T-cell (primary cell): ENCODE data around the gene SNAI1. TPM values are rescaled to one million over a fixed set of nuclear protein-coding genes. Genes with fewer than 3 reads are reported as not detected.

ENCODE experiments used
- ATAC-seq, 4 experiments: fragments of 200-7000 bp in 3 of 4; fragments of 150-1000 bp in 1 of 4; cut with Tn5 transposase; replicated peaks in 1 of 4; 1 replicate in 3 of 4; 2 replicates in 1 of 4; pipeline ENCODE4 v1.10.0; 2021; ENCODE audit warnings: moderate library complexity in 3 of 4, mild to moderate bottlenecking in 2 of 4, moderate number of reproducible peaks in 1 of 4
- CTCF ChIA-PET, 2 donors: fragments of 300-600 bp; sonication (Branson Sonifier 250); formaldehyde crosslinking; loops; one replicate each; lab custom pipeline; 2022; ENCODE audit warnings: antibody characterized with exemption in 2 of 2; lab: Charles Lee
- POLR2A ChIA-PET, 2 donors: fragments of 300-600 bp; sonication (Branson Sonifier 250); formaldehyde crosslinking; loops; one replicate each; lab custom pipeline; 2022; ENCODE audit warnings: antibody characterized with exemption in 2 of 2; lab: Charles Lee
- DNase-seq, 35 experiments: peaks; one replicate each; pipeline versions ENCODE4 v3.0.0 to v3.0.0-alpha.2; 2013 to 2023
- H3K27ac ChIP-seq: one replicate; pipeline ENCODE4 v1.5.1; 2013; ENCODE audit warnings: low read length
- H3K27me3 ChIP-seq, 2 experiments: replicated peaks in 1 of 2; 1 replicate in 1 of 2; 2 replicates in 1 of 2; pipeline versions ENCODE4 v1.6.1 to v1.7.0; 2013; ENCODE audit warnings: low read length in 1 of 2, mixed read lengths in 1 of 2; ENCODE audit not compliant: control insufficient read depth in 2 of 2, insufficient read depth in 2 of 2; ENCODE audit errors: extremely low read depth in 1 of 2
- H3K36me3 ChIP-seq, 2 donors: 1 replicate in 1 of 2; 2 replicates in 1 of 2; pipeline versions ENCODE4 v1.6.1 to v1.7.0; 2013; ENCODE audit warnings: low read length in 1 of 2; ENCODE audit not compliant: control insufficient read depth in 2 of 2, insufficient read depth in 1 of 2; ENCODE audit errors: extremely low read depth in 1 of 2
- H3K4me1 ChIP-seq, 2 experiments: 1 replicate in 1 of 2; 2 replicates in 1 of 2; pipeline versions ENCODE4 v1.6.1 to v1.7.0; 2013; ENCODE audit warnings: low read length in 2 of 2, mixed read lengths in 1 of 2; ENCODE audit not compliant: insufficient read depth in 2 of 2, control insufficient read depth in 1 of 2; ENCODE audit errors: extremely low read depth in 1 of 2
- H3K4me3 ChIP-seq, 2 donors: 1 replicate in 1 of 2; 2 replicates in 1 of 2; pipeline versions ENCODE4 v1.5.1 to v1.7.0; 2013; ENCODE audit warnings: mild to moderate bottlenecking in 2 of 2, low read length in 1 of 2, moderate library complexity in 1 of 2; ENCODE audit not compliant: control insufficient read depth in 1 of 2; ENCODE audit errors: extremely low read depth in 1 of 2
- H3K9me3 ChIP-seq: 2 replicates; pipeline ENCODE4 v1.7.0; 2013
- H3K27ac Mint-ChIP-seq, 2 donors: one replicate each; pipeline ENCODE4 v1.8.0; 2020 to 2021; ENCODE audit warnings: mild to moderate bottlenecking in 2 of 2, mixed read lengths in 2 of 2
- H3K27me3 Mint-ChIP-seq, 2 donors: one replicate each; pipeline ENCODE4 v1.8.0; 2021 to 2022; ENCODE audit warnings: mixed read lengths in 2 of 2
- H3K36me3 Mint-ChIP-seq: one replicate; pipeline ENCODE4 v1.8.0; 2021; ENCODE audit warnings: mixed read lengths
- H3K4me1 Mint-ChIP-seq, 3 donors: one replicate each; pipeline ENCODE4 v1.8.0; 2020 to 2022; ENCODE audit warnings: mixed read lengths in 3 of 3, mild to moderate bottlenecking in 1 of 3
- H3K4me3 Mint-ChIP-seq, 3 donors: one replicate each; pipeline ENCODE4 v1.8.0; 2020 to 2022; ENCODE audit warnings: mild to moderate bottlenecking in 3 of 3, mixed read lengths in 3 of 3, moderate library complexity in 3 of 3
- H3K9me3 Mint-ChIP-seq, 3 donors: one replicate each; pipeline ENCODE4 v1.8.0; 2020 to 2022; ENCODE audit warnings: mixed read lengths in 3 of 3
- WGBS: methylation state at CpG from one replicate; pipeline ENCODE4 v1.1.5; 2013; ENCODE audit warnings: missing lambda C conversion rate; ENCODE audit not compliant: insufficient coverage; 5-methylcytosine and 5-hydroxymethylcytosine counted together
- total RNA-seq, 35 experiments: library from RNA in 6 of 35; stranded (reverse) in 6 of 35; fragments of 120-200 nt in 1 of 35; gene quantifications; one replicate each; pipeline versions ENCODE4 v1.2.1 to v1.2.4 and lab custom pipeline; 2013 to 2026

Gene SNAI1
- 1 to 10 TPM in 3 of 5 donors, under 1 TPM in 2; 0.95 to 3.1 (median 1.3) TPM for total RNA-seq
- total RNA-seq (2013): 0.50 TPM
- 0.30 to 15.6 (median 1.1) reads per million in 29 experiments for total RNA-seq (lab: John Stamatoyannopoulos, UW)

- Mint-ChIP-seq H3K36me3 (no peaks in the 10 kb centered on the region), H3K4me3 (peak within 1 kb of the TSS; percentile 62 to 73 (median 69)), H3K27me3 (peaks cover 0 to 3% of the 10 kb centered on the region in 2 donors), H3K9me3 (no peaks in the 10 kb centered on the region), H3K27ac (peak within 1 kb of the TSS; percentile 19 to 85), H3K4me1 (peaks cover 29 to 32% (median 31%) of the 10 kb centered on the region in 3 donors)
- CTCF ChIA-PET: interaction anchor here (0.6 to 4.9 kb wide), 8 partner anchors 87 to 879 kb away, joined by 3 to 51 read pairs (median 4); no protein-coding TSS in a partner anchor
- peaks cover 3 to 29% of the 10 kb centered on the region in 2 experiments for H3K4me1 ChIP-seq
- WGBS: 2% methylated on average over 70 of the region's 90 CpGs
- H3K9me3 ChIP-seq: no peaks in the 10 kb centered on the region
- POLR2A ChIA-PET: interaction anchor here in 1 of 2 donors (1.0 kb wide), 1 partner anchor 134 kb away, joined by 5 read pairs; no protein-coding TSS in a partner anchor
- ATAC-seq (peak; percentile 89 to 94 (median 92)), DNase-seq (peak; percentile 60 to 91 (median 80))
- no peaks in the 10 kb centered on the region for H3K36me3 ChIP-seq
- peaks cover 0 to 28% of the 10 kb centered on the region in 2 experiments for H3K27me3 ChIP-seq
- H3K4me3 ChIP-seq: peak within 1 kb of the TSS; percentile 45 to 51
- H3K27ac ChIP-seq: no peak within 1 kb of the TSS
Measured at GRCh38 chr20:49982346-49983122, at the start of gene SNAI1. Gene SNAI1, plus strand, starts transcription at chr20:49982980. Its CDS starts 80 bp downstream, at chr20:49983060.

DNA sequence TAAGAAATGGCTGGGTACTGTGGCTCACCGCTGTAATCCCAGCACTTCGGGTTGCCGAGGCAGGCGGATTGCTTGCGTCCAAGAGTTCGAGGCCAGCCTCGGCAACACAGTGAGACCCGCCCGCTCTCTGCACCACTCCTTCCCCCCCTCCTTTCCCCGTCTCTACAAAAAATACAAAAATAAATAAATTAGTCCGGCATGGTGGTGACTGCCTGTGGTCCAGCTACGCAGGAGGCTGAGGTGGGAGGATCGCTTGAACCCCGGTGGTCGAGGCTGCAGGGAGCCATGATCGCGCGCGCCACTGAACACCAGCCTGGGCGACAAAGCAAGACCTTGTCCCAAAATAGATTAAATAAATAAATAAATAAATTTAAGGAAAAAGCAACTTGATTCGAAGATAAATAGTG is 47.0 kb upstream of the SNAI1 start:
- DNase-seq (no peak), ATAC-seq (peak in 1 of 4 experiments; percentile 22)
- Histone ChIP-seq H3K4me1 (peaks cover 16 to 35% of the 10 kb centered on the region in 2 experiments), H3K9me3 (no peaks in the 10 kb centered on the region), H3K27me3 (no peaks in the 10 kb centered on the region), H3K36me3 (peaks cover 0 to 11% of the 10 kb centered on the region in 2 donors), H3K4me3 (peak overlapping the region; percentile 99 to 100), H3K27ac (peak overlapping the region; percentile 66)
- CTCF ChIA-PET: interaction anchor here in 1 of 2 donors (0.6 to 2.4 kb wide), 5 partner anchors 20 to 267 kb away, joined by 3 to 10 read pairs (median 4); partner anchors contain the start of gene SPATA2
- peak overlapping the region; percentile 87 to 97 (median 95) for H3K4me3 Mint-ChIP-seq
- H3K36me3 Mint-ChIP-seq: peaks cover 3% of the 10 kb centered on the region
- POLR2A ChIA-PET: interaction anchor here (0.6 to 1.6 kb wide), 6 partner anchors 19 to 659 kb away, joined by 3 to 7 read pairs (median 4); no protein-coding TSS in a partner anchor
- H3K27me3 Mint-ChIP-seq: no peaks in the 10 kb centered on the region
- no peaks in the 10 kb centered on the region for H3K9me3 Mint-ChIP-seq
- H3K27ac Mint-ChIP-seq: no peak overlapping the region
- peaks cover 43 to 51% (median 44%) of the 10 kb centered on the region in 3 donors for H3K4me1 Mint-ChIP-seq
- 40% methylated on average over 1 of the region's 21 CpGs for WGBS

GRCh38 chr20:49936153-49937026 is 46.4 kb upstream of the SNAI1 start, which contains the start of gene RNF114:
Gene RNF114, plus strand, starts transcription at chr20:49936397. Its CDS starts 16 bp downstream, at chr20:49936413.
- under 1% methylated on average over 69 of the region's 79 CpGs for whole genome bisulfite sequencing
- Histone ChIP-seq H3K4me3 (peak within 1 kb of the TSS; percentile 99 to 100), H3K9me3 (no peaks in the 10 kb centered on the region), H3K27me3 (no peaks in the 10 kb centered on the region), H3K4me1 (peaks cover 16 to 37% of the 10 kb centered on the region in 2 experiments), H3K27ac (peak within 1 kb of the TSS; percentile 90), H3K36me3 (peaks cover 0 to 13% of the 10 kb centered on the region in 2 donors)
- ATAC-seq (peak; percentile 95 to 98 (median 96)), DNase-seq (peak; percentile 80 to 95 (median 88))
- Mint-ChIP-seq H3K36me3 (peaks cover 9% of the 10 kb centered on the region), H3K27me3 (no peaks in the 10 kb centered on the region), H3K27ac (peak within 1 kb of the TSS; percentile 92 to 94), H3K4me1 (peaks cover 49 to 57% (median 51%) of the 10 kb centered on the region in 3 donors), H3K9me3 (no peaks in the 10 kb centered on the region), H3K4me3 (peak within 1 kb of the TSS; percentile 87 to 97 (median 95))
- ChIA-PET POLR2A (interaction anchor here (0.6 to 1.6 kb wide), 6 partner anchors 10 to 660 kb away, joined by 3 to 8 read pairs (median 4); no protein-coding TSS in a partner anchor), CTCF (interaction anchor here (0.6 to 2.4 kb wide), 4 partner anchors 20 to 211 kb away, joined by 3 to 10 read pairs (median 6); partner anchors contain the start of gene SPATA2 (in 1 of the 2))

DNA sequence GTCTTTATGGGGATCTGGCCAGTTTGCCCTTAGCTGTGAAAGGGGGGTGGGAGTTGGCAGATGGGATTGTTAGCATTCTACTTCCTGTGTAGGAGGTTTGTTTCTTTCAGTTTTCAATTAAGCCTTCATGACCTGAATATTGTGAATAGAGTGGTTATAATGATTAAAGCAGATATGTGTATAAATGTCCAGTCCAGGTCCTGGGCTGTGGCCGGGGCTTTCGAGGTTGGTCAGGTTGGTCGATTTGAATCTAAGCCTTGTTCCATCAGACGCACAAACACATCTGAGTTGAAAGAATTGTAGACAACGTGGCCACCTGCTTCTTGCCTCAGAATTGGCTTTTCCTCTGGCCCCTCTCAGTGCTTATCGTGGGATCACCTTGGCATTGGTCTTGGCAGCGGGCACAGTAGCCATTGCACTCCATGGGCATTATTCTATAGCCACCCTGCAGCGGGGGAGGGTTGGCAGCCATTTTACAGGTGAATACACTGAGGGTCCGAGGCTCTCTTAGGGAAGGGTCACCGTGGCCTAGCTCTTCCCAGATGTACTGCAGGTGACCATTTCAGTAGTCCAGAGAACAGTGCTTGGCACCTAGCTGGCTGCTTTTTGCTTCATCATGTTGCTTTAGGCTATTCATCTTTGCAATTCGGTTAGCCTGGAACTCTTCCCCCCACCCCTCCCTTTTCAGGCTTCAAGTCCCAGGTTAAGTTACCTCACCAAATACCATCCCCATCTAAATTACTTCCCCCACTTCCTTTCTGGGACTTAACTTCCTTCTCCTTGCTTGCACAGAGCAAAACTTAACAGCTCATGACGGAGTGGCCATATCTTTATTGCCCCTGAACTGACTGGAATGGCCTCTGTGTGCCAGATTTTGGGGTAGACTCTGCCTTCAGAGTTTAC is 45.5 kb upstream of the SNAI1 start:
- ChIA-PET POLR2A (interaction anchor here (0.5 to 1.5 kb wide), 3 partner anchors 9 to 62 kb away, joined by 3 to 8 read pairs (median 7); no protein-coding TSS in a partner anchor), CTCF (interaction anchor here (0.6 to 2.4 kb wide), 3 partner anchors 11 to 210 kb away, joined by 3 to 10 read pairs (median 3); partner anchors contain the start of gene SPATA2 (in 1 of the 2))
- Histone ChIP-seq H3K4me3 (peak overlapping the region; percentile 99 to 100), H3K27ac (peak overlapping the region; percentile 90), H3K4me1 (peaks cover 16 to 37% of the 10 kb centered on the region in 2 experiments), H3K9me3 (no peaks in the 10 kb centered on the region), H3K36me3 (peaks cover 6 to 20% of the 10 kb centered on the region in 2 donors), H3K27me3 (no peaks in the 10 kb centered on the region)
- ATAC-seq (peak in 2 of 4 experiments; percentile 6 to 19), DNase-seq (no peak)
- Mint-ChIP-seq H3K36me3 (peaks cover 12% of the 10 kb centered on the region), H3K9me3 (no peaks in the 10 kb centered on the region), H3K4me1 (peaks cover 52 to 65% (median 58%) of the 10 kb centered on the region in 3 donors), H3K27me3 (no peaks in the 10 kb centered on the region), H3K27ac (peak overlapping the region; percentile 92 to 94), H3K4me3 (peak overlapping the region; percentile 87 to 97 (median 95))
- 14% methylated on average over 11 of the region's 12 CpGs for WGBS
